Omental fat pad (tissue), 4 donors: Measurements from ENCODE around the gene CTIF. TPM values are rescaled to one million over a fixed set of nuclear protein-coding genes. Genes with fewer than 3 reads are reported as not detected.

Experiments
- ATAC-seq: fragments of 150-250 bp; one replicate; pipeline ENCODE4 v1.9.1; 2016; ENCODE audit warnings: mild to moderate bottlenecking, moderate library complexity; ENCODE audit not compliant: low FRiP score
- DNase-seq: peaks from one replicate; pipeline ENCODE4 v3.0.0-alpha.2; 2019; ENCODE audit warnings: low spot score
- total RNA-seq, 4 donors: library from RNA; depleted of rRNA; stranded (reverse); fragments of >200 nt; gene quantifications; one replicate each; pipeline ENCODE4 v1.1.0, GENCODE V29; 2016
- TF ChIP-seq, protein P1 (sequence below), 3 donors: fragments of 450-650 bp; IDR thresholded peaks; one replicate each; pipeline ENCODE4 v1.5.1; 2016 to 2017; ENCODE audit warnings: antibody characterized with exemption in 3 of 3, mild to moderate bottlenecking in 3 of 3, moderate library complexity in 2 of 3

Gene CTIF
- total RNA-seq, 4 donors from 2014 or later: 57.5 to 94.0 (median 72.4) TPM

DNA sequence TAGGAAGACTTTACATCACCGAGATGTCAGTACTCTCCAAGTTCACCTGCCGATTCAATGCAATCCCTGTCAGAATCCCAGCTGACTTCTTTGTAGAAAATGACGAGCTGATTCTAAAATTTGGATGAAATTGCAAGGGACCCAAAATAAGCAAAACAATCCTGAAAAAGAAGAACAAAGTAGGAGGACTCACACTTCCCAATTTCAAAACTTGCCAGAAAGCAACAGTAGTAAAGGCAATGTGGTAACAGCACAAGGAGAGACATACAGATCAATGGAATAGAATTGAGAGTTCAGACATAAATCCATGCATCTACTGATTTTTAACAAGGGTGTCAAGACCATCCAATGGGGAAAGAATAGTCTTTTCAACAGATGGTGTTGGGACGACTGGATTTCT, 359.7 kb downstream of the CTIF start:
- DNase-seq: no peak
- ATAC-seq: no peak
- TF ChIP-seq, protein P1, sequence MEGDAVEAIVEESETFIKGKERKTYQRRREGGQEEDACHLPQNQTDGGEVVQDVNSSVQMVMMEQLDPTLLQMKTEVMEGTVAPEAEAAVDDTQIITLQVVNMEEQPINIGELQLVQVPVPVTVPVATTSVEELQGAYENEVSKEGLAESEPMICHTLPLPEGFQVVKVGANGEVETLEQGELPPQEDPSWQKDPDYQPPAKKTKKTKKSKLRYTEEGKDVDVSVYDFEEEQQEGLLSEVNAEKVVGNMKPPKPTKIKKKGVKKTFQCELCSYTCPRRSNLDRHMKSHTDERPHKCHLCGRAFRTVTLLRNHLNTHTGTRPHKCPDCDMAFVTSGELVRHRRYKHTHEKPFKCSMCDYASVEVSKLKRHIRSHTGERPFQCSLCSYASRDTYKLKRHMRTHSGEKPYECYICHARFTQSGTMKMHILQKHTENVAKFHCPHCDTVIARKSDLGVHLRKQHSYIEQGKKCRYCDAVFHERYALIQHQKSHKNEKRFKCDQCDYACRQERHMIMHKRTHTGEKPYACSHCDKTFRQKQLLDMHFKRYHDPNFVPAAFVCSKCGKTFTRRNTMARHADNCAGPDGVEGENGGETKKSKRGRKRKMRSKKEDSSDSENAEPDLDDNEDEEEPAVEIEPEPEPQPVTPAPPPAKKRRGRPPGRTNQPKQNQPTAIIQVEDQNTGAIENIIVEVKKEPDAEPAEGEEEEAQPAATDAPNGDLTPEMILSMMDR (IDR thresholded peaks at IDR 0.05): no peak

DNA sequence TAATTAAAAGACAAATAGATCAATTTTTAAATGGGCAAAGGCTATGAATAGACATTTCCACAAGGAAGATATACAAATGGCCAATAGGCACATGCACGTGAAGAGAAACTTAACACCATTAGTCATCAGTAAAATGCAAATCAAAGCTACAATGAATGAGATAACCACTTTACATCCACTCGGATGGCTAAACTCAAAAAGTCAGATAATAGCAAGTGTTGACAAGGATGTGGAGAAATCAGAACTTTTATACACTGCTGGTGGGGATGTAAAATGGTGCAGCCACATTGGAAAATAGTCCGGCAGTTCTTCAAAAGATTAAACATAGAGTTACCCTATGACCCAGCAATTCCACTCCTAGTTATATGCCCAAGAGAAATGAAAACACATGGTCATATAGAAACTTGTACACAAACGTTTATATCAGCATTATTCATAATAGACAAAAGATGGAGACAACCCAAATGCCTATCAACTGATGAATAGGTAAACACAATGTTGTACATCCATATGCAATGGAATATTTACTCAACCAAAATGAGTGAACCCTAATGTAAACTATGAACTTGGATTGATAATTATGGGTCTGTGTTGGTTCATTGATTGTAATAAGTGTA, 360.8 kb downstream of the CTIF start:
- DNase-seq (no peak), ATAC-seq (no peak)
- TF ChIP-seq, protein P1 (IDR thresholded peaks at IDR 0.05): no peak

DNA sequence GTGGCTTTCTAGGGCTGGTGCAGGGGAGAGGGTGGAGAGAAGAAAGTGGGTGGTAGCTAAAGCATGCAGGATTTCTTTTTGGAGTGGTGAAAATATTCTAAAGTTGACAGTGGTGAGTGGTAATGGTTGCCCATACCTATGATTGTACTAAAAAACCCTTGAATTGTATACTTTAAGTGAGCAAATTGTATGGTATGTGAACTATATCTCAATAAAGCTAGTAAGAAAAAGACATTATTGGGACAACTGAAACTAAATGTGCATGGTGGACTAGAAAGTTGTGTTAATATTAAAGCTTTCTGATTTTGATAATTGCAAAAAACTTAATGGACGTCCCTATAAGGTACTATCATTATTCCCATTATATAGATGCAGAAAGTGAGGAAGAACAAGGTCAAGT, 361.6 kb downstream of the CTIF start:
- TF ChIP-seq, protein P1 (IDR thresholded peaks at IDR 0.05): no peak
- ATAC-seq (no peak), DNase-seq (no peak)

DNA sequence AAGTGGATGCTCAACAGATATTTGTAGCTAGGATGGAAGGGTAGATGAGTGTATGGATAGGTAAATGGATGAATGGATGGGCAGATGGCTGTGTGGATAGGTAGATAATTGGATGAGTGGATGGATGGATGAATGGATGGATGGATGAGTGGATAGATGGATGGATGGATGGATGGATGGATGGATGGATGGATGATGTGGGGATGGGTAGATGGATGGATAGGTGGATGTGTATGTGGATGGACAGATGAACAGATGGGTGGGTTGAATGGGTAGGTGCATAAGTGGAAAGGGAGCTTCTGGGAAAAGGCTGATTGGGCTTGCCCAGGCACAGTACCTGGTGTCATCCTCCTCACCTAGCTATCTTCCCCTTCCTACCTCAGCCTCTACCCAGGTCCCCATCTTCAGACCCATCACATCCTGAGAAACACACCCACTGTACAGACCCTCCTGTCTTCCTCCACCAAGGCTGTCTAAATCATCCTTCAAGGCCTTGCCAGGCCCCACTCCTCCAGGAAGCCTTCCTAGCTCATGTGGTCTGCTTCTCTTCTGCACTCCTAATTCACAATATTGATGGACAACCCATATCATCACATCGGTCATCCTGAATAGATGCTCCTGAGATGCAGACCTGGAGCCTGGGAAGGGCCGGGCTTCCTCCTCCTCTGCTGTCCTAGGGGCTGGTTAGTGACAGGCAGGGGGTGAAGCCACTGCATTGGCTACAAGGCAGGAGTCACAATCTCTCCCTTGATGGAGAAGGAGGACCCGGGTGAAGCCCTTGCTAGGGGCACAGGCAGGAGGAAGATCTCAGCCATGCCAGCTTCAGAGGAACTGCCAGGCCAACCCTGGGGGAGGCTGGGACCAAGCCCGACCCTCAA, 362.6 kb downstream of the CTIF start:
- no peak for ATAC-seq

DNA sequence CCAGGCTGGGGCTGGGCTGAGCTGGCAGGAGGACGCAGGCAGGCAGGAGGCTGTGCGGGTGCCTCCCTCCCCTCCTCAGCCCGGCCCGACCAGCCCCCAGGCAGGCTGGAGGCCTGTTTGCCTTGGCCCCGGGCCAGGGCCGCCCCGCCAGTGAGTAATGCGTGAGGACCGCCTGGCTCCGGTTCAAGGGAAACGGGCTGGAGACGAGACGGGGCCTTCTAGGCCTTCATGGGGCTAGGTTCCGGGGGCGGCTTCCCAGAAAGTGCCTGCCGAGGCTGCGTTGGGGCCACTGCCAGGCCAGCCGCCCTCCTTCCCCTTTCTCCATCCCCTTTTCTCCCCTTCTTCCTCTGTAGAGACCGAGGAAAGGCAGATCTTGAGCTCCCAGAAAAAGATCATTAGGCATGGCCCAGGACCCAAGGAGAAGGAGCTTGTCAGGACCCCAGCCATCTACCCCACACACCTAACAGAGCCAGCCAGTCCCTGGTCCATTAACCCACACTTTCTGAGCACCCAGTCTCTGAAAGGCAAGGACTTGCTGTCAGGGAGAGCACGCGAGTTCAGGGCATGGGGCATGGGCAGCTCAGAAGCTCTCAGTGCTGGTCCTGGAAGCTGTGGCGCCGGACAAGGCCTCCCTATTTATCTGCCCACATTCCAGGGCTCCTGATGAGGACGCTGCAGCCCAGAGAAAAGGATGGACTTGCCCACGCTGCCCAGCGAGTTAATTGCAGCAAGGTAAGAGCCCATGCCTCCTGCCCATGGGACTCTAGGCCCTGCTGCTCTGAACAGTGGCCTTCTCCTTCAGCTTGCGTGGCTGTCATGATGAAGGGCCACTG, 363.4 kb downstream of the CTIF start:
- TF ChIP-seq, protein P1 (IDR thresholded peaks at IDR 0.05): no peak
- peak; percentile 77 for DNase-seq
- peak; percentile 90 for ATAC-seq

More for the DNA sequence above, 362.6 kb downstream of the CTIF start:
- DNase-seq: no peak
- TF ChIP-seq, protein P1 (IDR thresholded peaks at IDR 0.05): no peak

DNA sequence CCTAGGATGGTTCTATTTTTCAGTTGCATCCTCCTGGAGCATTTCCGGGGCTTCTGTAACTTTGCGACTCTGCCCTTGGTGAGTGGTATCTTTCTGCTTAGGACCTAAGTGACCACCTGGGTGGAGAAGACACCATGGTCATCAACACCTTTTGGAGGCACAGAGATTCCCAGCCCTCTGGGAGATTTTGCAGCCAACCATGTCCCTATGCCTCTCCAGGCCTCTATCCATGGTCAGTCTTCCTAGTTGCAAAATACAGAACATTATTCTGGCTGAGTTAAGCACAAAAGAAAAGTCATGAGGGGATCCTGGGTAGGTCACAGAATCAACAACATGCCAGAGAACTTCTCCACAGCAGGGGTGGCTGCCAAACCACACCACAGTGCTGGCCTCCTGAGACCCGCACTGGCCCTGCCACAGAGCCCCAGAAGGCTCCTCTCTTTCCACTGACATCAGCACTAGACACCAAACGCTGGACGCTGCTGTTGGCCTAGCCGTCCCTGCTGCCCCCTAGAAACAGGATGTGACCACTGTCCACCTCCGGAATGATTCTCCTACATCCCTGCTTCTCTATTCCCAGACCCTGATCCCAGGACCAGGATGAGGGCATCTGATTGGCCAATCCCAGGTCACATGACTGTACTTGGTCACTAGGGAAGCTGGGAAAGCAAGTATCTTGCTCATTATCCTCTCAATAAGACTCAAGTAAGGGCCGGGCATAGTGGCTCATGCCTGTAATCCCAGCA, 364.2 kb downstream of the CTIF start:
- ATAC-seq (peak; percentile 12), DNase-seq (no peak)
- TF ChIP-seq, protein P1 (IDR thresholded peaks at IDR 0.05): no peak
